GM13977 (cell line): ENCODE data around the gene TDRKH.

Experiments
- DNase-seq: peaks from one replicate; pipeline ENCODE4 v3.0.0; 2012; ENCODE audit warnings: low spot score
- in situ Hi-C: fragments of 300-500 bp; cut with MboI; formaldehyde crosslinking; loops from one replicate; pipeline ENCODE4 v1.12.0; 2022; ENCODE audit warnings: low sequenced_read_pairs, low pct_unique_long_range_greater_than_20kb, mixed read lengths, inconsistent platforms; ENCODE audit not compliant: unreplicated experiment
- TF ChIP-seq, protein P1 (sequence below): IDR thresholded peaks from 2 replicates; pipeline ENCODE4 v1.5.1; 2012; ENCODE audit warnings: mild to moderate bottlenecking, control low read depth; ENCODE audit not compliant: insufficient read depth; ENCODE audit errors: extremely low read depth, missing control alignments

Gene TDRKH

DNA sequence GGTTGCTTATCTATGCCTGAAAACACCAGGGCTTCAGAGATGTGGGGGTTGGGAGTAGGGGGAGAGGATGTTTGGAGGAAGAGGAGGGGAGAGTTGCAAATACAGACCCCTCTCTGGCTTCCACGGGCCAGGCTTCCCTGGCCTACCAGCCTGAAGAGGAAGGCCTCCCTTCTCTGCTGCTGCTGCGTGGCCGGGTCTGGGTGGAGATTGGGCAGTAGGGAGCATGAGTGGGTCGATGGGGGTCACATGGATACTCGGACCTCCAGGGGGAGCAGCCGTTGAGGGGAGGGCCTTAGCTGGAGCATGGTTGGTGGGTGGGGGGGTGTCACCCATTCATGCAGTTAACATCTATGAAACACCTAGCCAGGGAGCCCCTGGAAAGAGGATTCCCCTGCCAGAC is 39.8 kb upstream of the TDRKH start:
- DNase-seq = no peak
- in situ Hi-C loops = no loop called here
- TF ChIP-seq, protein P1, sequence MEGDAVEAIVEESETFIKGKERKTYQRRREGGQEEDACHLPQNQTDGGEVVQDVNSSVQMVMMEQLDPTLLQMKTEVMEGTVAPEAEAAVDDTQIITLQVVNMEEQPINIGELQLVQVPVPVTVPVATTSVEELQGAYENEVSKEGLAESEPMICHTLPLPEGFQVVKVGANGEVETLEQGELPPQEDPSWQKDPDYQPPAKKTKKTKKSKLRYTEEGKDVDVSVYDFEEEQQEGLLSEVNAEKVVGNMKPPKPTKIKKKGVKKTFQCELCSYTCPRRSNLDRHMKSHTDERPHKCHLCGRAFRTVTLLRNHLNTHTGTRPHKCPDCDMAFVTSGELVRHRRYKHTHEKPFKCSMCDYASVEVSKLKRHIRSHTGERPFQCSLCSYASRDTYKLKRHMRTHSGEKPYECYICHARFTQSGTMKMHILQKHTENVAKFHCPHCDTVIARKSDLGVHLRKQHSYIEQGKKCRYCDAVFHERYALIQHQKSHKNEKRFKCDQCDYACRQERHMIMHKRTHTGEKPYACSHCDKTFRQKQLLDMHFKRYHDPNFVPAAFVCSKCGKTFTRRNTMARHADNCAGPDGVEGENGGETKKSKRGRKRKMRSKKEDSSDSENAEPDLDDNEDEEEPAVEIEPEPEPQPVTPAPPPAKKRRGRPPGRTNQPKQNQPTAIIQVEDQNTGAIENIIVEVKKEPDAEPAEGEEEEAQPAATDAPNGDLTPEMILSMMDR = no peak

DNA sequence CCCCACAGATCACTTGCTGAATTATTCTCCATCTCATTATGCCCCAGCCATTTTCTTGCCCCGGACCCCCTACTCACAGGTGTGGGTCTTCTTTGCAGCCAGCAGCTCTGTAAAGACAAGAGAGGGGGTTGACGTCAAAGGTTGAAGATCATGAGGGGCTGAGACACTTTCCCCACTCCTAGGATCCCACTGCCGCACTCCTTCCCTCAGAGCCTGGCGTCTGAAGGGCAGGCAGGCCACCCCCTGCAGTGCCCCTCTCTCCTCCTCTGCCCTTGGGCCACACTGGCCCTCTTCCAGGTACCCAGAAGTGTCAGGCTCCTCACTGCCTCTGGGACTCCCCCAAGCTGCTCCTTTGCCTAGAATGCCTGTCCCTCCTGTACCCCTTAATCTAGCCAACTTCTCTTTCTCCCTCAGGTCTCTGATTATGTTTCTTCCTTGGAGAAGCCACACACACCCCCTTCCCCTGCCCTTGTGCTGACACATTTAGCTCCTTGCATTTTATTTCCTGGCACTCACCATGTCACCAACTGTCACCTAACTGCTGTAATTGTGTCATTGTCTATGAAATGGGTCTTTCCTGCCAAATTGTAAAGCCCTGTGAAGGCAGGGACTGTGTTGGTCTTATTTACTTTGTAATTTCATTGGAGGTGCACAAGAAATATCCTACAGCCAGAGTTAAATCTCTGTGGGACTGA is 39.2 kb upstream of the TDRKH start:
- no peak for DNase-seq
- TF ChIP-seq, protein P1 = no peak
- in situ Hi-C loops = no loop called here

DNA sequence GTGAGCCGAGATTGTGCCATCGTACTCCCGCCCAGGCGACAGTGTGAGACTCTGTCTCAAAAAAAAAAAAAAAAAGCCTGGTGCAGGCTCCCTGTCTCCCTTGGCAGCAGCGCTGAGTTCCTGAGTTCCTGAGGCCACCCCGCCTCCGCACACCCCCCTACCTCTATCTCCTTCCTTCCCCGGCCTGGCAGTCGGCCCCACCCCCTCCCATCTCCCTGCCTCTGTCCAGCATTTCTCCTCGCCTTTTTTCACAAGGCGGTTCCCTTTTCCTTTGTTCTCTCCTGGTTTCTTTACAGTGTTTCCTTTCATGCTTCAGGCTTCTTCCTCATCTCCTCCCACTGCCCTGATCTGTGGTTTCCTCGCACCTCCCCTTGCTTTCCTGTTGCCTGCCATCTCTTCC is 38.6 kb upstream of the TDRKH start:
- TF ChIP-seq, protein P1 = no peak
- DNase-seq = no peak
- in situ Hi-C loops = no loop called here

DNA sequence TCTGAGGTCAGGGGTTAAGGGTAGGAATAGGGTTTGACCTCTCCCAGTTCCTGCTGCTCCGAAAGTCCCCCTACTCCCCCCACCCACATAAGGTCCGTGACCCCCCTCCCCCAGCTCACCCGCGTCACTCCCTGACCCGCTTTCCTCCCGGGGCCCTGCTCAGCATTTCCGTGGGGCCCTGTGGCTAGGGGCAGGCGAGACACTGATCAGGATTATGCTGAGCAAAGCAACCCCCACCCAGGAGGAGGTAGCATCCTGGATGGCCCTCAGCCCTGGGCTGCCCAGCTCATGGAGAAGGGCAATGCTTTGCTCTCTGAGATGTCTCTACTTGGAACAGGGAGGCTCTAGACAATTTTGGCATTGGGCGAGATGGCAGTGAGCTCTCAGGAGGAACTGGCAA is 37.6 kb upstream of the TDRKH start:
- DNase-seq = no peak
- in situ Hi-C loops = no loop called here

DNA sequence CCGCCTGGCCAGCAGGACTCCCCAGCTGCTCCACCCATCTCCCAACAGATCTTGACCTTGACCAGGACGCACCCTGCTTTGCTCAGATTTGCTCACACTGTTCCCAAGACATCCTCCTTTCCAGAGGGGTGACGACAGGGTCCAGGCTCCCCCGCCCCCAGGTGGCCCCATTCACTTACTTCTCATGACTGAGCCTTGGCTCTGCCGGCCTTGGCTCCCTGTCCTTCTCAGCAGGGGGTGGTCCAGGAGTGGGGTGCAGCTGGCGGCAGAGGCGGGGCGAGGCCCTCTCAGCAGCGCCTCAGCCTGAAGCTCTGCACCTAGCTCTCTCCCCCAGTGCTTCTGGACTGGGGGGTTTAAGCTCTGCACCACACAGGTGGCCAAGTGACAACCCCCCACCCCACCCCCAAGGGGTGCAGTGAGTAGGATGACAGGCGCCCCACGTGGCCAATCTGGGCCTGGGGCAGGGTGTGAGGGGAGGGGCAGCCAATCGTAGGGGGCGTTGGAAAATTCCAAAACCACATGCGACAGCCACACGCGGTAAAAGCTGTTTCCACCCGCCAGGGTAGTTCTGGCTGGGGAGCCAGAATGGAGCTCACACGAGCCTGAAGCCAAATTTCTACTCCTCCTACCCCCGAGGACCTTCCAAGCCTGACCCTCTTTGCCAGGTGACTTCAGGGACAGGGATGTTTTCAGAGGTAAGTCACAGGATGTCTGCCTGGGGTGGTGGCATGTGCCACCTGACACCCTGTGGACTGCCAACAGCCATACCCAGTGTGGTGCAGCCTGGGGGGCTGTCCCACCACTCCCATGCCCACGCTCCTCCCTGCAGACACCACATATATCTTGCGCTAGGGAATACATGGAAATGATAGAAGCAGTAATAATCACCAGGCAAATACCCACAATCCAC is 35.7 kb upstream of the TDRKH start:
- DNase-seq = no peak
- in situ Hi-C loops = no loop called here
- TF ChIP-seq, protein P1 = no peak

More for the DNA sequence above, 37.6 kb upstream of the TDRKH start:
- TF ChIP-seq, protein P1 = no peak

DNA sequence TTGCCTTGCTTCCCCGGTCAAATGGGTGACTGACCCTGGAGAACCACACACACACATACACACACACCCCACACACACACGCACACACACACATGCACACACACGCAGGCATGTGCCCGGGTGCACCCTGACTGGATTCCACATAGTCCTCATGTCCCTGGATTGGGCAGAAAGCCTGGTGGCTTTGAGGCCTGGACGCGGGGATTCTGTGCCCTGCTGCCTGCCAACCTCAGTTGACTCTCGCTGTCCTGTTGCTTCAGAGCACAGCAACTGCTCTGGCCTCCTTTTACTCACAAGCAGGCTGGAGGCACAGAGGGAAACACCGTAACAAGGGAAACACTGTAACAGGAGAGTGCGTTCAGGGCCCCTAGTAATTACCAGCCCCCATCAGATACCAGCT is 34.9 kb upstream of the TDRKH start:
- in situ Hi-C loops = no loop called here
- DNase-seq = no peak
- TF ChIP-seq, protein P1 = no peak
